Measurements from ENCODE around the gene PTPRT.

Gene PTPRT

GRCh38 chr20:42442716-42443115 lies 747.0 kb downstream of the PTPRT start:
- no peak overlapping the region for H3K4me3 ChIP-seq (ENCODE audit: low read depth, low read length)
- DNase-seq (ENCODE audit: low read depth) = no peak
- TF ChIP-seq CTCF (IDR thresholded peaks at IDR 0.05; ENCODE audit: low read depth, low read length) (no peak), POLR2A (IDR thresholded peaks at IDR 0.05; ENCODE audit: extremely low read depth, insufficient read length) (no peak), MYC (IDR thresholded peaks at IDR 0.05; ENCODE audit: low read depth, low read length) (no peak)
- TF ChIP-seq, protein P1, sequence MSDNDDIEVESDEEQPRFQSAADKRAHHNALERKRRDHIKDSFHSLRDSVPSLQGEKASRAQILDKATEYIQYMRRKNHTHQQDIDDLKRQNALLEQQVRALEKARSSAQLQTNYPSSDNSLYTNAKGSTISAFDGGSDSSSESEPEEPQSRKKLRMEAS (IDR thresholded peaks at IDR 0.05; ENCODE audit: low read depth, low read length) = no peak

GRCh38 chr20:42441864-42442331 lies 747.8 kb downstream of the PTPRT start:
- no peak overlapping the region for H3K4me3 ChIP-seq (ENCODE audit: low read depth, low read length)
- DNase-seq (ENCODE audit: low read depth) = no peak
- TF ChIP-seq, protein P1 (IDR thresholded peaks at IDR 0.05; ENCODE audit: low read depth, low read length) = no peak
- TF ChIP-seq POLR2A (IDR thresholded peaks at IDR 0.05; ENCODE audit: extremely low read depth, insufficient read length) (no peak), MYC (IDR thresholded peaks at IDR 0.05; ENCODE audit: low read depth, low read length) (no peak), CTCF (IDR thresholded peaks at IDR 0.05; ENCODE audit: low read depth, low read length) (no peak)

GRCh38 chr20:42441196-42441863 lies 748.4 kb downstream of the PTPRT start:
- H3K4me3 ChIP-seq (ENCODE audit: low read depth, low read length) = no peak overlapping the region
- DNase-seq (ENCODE audit: low read depth) = no peak
- TF ChIP-seq, protein P1 (IDR thresholded peaks at IDR 0.05; ENCODE audit: low read depth, low read length) = no peak

DNA sequence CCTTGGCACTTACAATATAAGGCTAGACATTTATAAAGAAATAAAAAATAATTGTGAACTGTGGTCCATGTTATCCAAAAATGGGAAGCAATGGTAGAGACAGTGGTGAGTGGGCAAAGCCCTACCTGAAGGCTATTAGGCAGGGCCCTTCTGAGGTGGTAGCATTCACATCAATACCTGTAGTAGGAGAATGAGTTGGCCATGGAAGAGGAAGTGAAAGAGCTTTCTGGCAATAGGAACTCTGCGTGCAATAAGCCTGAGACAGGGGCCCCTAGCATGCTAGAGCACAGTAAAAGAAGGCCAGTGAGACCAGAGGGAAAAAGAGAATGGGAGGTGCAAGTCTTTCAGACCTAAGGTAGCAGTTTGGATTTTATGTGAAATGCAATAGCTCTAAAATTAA lies 754.5 kb downstream of the PTPRT start:
- H3K4me3 ChIP-seq (ENCODE audit: low read depth, low read length) = no peak overlapping the region
- DNase-seq (ENCODE audit: low read depth) = no peak
- TF ChIP-seq, protein P1 (IDR thresholded peaks at IDR 0.05; ENCODE audit: low read depth, low read length) = no peak
- no peak for TF ChIP-seq MYC (IDR thresholded peaks at IDR 0.05; ENCODE audit: low read depth, low read length)
- no peak for TF ChIP-seq CTCF (IDR thresholded peaks at IDR 0.05; ENCODE audit: low read depth, low read length)
- TF ChIP-seq POLR2A (IDR thresholded peaks at IDR 0.05; ENCODE audit: extremely low read depth, insufficient read length) = no peak

DNA sequence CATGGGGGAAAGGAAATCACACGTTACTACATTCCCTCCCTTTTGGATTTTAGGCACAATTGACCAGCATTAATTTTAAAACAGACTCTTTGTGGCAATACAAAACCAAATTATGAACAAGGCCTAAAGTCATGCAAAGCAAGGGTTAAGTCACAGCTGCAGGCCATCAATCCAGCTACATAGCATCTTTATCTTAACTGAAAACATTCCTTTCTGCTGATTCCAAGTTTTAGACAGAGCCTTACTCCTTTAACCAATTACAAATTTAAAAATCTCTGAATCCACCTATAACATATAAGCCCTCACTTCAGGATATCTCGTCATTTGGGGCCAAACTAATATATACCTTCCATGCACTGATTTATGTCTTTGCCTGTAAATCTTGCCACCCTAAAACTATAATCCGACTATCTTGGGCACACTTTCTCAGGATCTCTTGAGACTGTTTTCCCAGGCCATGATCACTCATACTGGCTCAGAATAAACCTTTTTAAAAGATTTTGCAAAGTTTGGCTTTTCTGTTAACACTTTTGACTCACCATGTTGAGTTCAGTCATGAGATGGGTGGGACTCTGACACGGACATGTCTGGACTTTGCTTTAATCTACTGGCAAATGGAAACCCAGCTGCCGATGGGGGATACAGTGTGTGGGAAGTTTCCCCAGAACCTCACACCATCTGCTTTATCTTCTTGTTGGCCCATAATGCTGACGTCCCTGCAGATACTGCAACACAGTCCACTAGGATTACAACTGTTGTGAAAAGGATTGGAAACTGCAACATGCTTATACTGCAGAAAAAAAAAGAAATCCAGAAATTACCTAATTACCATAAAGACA lies 757.0 kb downstream of the PTPRT start:
- no peak overlapping the region for H3K4me3 ChIP-seq (ENCODE audit: low read depth, low read length)
- TF ChIP-seq CTCF (IDR thresholded peaks at IDR 0.05; ENCODE audit: low read depth, low read length) (no peak), MYC (IDR thresholded peaks at IDR 0.05; ENCODE audit: low read depth, low read length) (no peak), POLR2A (IDR thresholded peaks at IDR 0.05; ENCODE audit: extremely low read depth, insufficient read length) (no peak)
- TF ChIP-seq, protein P1 (IDR thresholded peaks at IDR 0.05; ENCODE audit: low read depth, low read length) = no peak
- DNase-seq (ENCODE audit: low read depth) = no peak

GRCh38 chr20:42430598-42430997 lies 759.1 kb downstream of the PTPRT start:
- no peak overlapping the region for H3K4me3 ChIP-seq (ENCODE audit: low read depth, low read length)
- DNase-seq (ENCODE audit: low read depth) = no peak
- TF ChIP-seq MYC (IDR thresholded peaks at IDR 0.05; ENCODE audit: low read depth, low read length) = no peak
- TF ChIP-seq POLR2A (IDR thresholded peaks at IDR 0.05; ENCODE audit: extremely low read depth, insufficient read length) = no peak
- TF ChIP-seq, protein P1 (IDR thresholded peaks at IDR 0.05; ENCODE audit: low read depth, low read length) = no peak
- TF ChIP-seq CTCF (IDR thresholded peaks at IDR 0.05; ENCODE audit: low read depth, low read length) = no peak

All from NB4 (cell line).